ENCODE results near the gene PPP1CB.
"Not testable (repeated sequence)": the region's sequence is repeated elsewhere in the genome, so short reads cannot be mapped to it uniquely, and the experiment has no call there.

Gene PPP1CB

DNA sequence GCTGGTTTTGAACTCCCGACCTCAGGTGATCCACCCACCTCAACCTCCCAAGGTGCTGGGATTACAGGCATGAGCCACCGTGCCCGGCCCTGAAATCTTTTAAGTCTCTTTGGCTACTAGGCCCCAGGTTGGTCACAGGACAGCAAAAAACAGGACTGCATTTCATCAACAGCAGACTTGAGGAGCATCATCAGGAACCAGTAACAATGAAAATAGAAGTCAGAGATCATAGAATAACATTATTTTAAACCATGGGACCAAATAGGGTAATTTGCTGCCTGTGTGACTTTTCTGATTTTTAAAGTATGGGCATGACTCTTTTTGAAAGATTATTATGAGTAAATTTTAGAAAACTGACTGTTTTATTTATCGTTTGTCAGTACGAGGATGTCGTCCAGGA is 24.8 kb downstream of the PPP1CB start:
- TF ChIP-seq, protein P1, sequence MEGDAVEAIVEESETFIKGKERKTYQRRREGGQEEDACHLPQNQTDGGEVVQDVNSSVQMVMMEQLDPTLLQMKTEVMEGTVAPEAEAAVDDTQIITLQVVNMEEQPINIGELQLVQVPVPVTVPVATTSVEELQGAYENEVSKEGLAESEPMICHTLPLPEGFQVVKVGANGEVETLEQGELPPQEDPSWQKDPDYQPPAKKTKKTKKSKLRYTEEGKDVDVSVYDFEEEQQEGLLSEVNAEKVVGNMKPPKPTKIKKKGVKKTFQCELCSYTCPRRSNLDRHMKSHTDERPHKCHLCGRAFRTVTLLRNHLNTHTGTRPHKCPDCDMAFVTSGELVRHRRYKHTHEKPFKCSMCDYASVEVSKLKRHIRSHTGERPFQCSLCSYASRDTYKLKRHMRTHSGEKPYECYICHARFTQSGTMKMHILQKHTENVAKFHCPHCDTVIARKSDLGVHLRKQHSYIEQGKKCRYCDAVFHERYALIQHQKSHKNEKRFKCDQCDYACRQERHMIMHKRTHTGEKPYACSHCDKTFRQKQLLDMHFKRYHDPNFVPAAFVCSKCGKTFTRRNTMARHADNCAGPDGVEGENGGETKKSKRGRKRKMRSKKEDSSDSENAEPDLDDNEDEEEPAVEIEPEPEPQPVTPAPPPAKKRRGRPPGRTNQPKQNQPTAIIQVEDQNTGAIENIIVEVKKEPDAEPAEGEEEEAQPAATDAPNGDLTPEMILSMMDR (IDR thresholded peaks at IDR 0.05; ENCODE audit: insufficient read depth, low read length, missing control alignments): no peak
- CTCF ChIA-PET: interaction anchor here (1.1 to 3.5 kb wide), 2 partner anchors 12 to 182 kb away, joined by 3 to 29 read pairs; no protein-coding TSS in a partner anchor
- POLR2A ChIA-PET: no interaction called here
- DNase-seq (ENCODE audit: low read depth, low spot score): no peak
- H3K4me3 ChIP-seq (ENCODE audit: low read depth, low read length): no peak overlapping the region

DNA sequence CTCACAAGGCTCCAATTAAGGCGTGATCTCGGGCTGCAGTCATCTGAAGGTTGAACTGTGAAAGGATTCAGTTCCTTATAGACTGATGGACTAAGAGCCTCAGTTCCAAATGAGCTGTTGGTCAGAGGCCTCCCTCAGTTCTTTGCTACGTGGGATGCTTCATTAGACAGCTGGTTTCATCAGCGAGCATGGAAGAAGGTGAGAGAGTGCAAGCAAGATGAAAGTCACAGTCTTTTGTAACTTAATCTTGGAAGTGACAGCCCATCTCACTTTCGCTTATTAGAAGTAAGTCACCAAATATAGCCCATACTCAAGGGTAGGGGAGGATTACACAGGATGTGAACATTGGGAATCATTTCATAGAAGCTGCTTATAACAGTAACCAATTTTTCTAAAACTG is 26.8 kb downstream of the PPP1CB start:
- TF ChIP-seq, protein P1 (IDR thresholded peaks at IDR 0.05; ENCODE audit: insufficient read depth, low read length, missing control alignments): no peak
- DNase-seq (ENCODE audit: low read depth, low spot score): no peak
- CTCF ChIA-PET: interaction anchor here (1.2 to 3.0 kb wide), 2 partner anchors 10 to 184 kb away, joined by 3 to 12 read pairs; no protein-coding TSS in a partner anchor
- POLR2A ChIA-PET: no interaction called here
- H3K4me3 ChIP-seq (ENCODE audit: low read depth, low read length): no peak overlapping the region

DNA sequence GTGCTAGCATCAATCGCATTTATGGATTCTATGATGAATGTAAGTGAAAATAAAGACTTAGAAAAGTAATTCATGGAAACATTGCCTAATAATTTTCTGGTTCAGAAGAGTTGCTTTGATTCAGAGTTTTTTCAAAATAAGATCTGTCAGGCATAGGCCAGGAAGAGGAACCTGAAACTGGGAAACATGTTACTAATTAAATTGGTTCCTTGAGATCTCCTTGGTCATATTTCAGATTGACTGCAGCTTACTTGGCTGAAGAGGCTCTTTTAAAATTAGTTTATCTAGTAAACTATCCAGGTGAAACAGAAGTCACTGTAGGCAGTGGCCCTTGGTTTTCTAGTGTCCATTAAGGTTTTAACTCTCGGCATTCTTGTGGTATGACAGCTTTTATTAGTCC is 27.4 kb downstream of the PPP1CB start:
- POLR2A ChIA-PET: no interaction called here
- H3K4me3 ChIP-seq (ENCODE audit: low read depth, low read length): no peak overlapping the region
- TF ChIP-seq, protein P1 (IDR thresholded peaks at IDR 0.05; ENCODE audit: insufficient read depth, low read length, missing control alignments): no peak
- CTCF ChIA-PET: interaction anchor here (1.2 to 3.0 kb wide), 2 partner anchors 10 to 184 kb away, joined by 3 to 12 read pairs; no protein-coding TSS in a partner anchor
- no peak for DNase-seq (ENCODE audit: low read depth, low spot score)

DNA sequence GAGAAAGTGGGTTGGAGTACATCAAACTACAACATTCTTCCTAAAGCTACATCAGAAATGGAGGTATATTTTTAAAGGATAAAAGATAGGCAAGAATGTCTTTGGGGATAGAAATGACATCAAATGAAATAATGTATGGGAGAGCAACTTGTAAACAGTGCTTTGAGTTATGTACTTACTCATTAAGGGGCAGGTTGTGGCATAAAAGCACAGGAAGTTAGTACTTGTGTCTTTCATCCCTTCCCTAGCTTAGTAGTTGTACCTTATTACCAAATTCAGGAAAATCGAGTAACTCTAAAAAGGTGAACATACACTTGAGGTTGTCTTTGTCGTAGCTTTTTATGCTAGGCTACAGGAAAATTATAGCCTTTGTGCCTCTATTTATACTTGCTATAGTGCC is 28.9 kb downstream of the PPP1CB start:
- ChIA-PET CTCF (interaction anchor here (0.9 to 3.0 kb wide), 4 partner anchors 16 to 214 kb away, joined by 3 to 12 read pairs (median 4); no protein-coding TSS in a partner anchor), POLR2A (no interaction called here)
- DNase-seq (ENCODE audit: low read depth, low spot score): no peak
- no peak overlapping the region for H3K4me3 ChIP-seq (ENCODE audit: low read depth, low read length)
- TF ChIP-seq, protein P1 (IDR thresholded peaks at IDR 0.05; ENCODE audit: insufficient read depth, low read length, missing control alignments): no peak

DNA sequence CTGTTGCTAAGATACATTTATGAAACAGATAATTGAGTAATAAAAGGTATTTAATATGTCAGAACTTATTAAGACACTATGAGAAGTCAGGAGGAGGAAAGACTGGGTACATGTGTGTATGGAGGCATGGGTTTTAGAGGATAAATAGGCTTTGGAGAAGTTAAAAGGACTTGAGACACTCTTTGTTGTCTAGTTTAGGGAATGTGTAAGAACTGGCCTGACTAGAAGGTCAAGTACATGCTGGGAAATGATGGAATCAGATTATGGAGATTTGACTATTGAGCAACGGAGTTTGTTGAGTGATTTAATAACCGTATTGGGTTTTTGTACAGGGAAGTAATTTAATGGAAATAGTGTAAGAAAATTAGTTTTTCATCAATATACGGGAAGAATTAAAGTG is 30.8 kb downstream of the PPP1CB start:
- TF ChIP-seq, protein P1 (IDR thresholded peaks at IDR 0.05; ENCODE audit: insufficient read depth, low read length, missing control alignments): no peak
- H3K4me3 ChIP-seq (ENCODE audit: low read depth, low read length): no peak overlapping the region
- CTCF ChIA-PET: interaction anchor here (1.0 kb wide), 1 partner anchor 188 kb away, joined by 5 read pairs; no protein-coding TSS in a partner anchor
- no peak for DNase-seq (ENCODE audit: low read depth, low spot score)
- POLR2A ChIA-PET: no interaction called here

DNA sequence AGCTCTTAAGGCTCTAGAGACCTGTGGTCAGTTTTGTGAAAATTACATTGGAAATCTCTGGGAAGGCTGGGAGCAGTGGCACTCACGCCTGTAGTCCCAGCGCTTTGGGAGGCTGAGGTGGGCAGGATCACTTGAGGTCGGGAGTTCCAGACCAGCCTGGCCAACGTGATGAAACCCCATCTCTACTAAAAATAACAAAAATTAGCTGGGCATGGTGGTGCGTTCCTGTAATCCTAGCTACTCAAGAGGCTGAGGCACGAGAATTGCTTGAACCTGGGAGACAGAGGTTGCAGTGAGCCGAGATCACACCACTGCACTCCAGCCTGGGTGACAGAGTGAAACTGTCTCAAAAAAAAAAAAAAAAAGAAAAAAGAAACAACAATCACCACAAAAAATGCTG is 32.9 kb downstream of the PPP1CB start:
- DNase-seq (ENCODE audit: low read depth, low spot score); POLR2A ChIA-PET; H3K4me3 ChIP-seq (ENCODE audit: low read depth, low read length): not testable (repeated sequence)
- CTCF ChIA-PET: interaction anchor here (0.6 to 3.0 kb wide), 5 partner anchors 16 to 217 kb away, joined by 3 to 13 read pairs (median 4); partner anchors contain the start of gene WDR43

DNA sequence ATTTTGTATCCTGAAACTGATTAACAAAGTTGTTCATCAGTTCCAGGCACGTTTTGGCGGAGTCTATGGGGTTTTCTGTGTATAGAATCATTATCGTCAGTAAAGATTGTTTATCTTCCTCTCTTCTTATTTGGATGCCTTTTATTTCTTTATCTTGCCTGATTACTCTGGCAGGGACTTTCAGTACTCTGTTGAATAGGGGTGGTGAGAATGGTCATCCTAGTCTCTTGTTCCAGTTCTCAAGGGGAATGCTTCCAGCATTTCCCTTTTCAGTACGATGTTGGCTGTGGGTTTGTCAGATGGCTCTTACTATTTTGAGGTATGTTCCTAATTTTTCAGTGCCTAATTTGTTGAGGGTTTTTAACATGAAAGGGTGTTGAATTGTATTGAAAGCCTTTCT is 45.0 kb downstream of the PPP1CB start:
- ChIA-PET CTCF (no interaction called here), POLR2A (no interaction called here)
- TF ChIP-seq, protein P1 (IDR thresholded peaks at IDR 0.05; ENCODE audit: insufficient read depth, low read length, missing control alignments): no peak
- H3K4me3 ChIP-seq (ENCODE audit: low read depth, low read length): no peak overlapping the region
- no peak for DNase-seq (ENCODE audit: low read depth, low spot score)

All from AG04449 (cell line).